Cardiac fibroblast (primary cell): ENCODE data around the gene KCNB1.
A peak's percentile ranks its signal among the peaks of the same experiment; 100 is the strongest.

Experiments
- DNase-seq, 2 donors: peaks; one replicate each; pipeline versions ENCODE4 v3.0.0 to v3.0.0-alpha.2; 2010; ENCODE audit warnings: low read depth in 2 of 2
- H3K4me3 ChIP-seq, 2 donors: replicated peaks in 1 of 2; 1 replicate in 1 of 2; 2 replicates in 1 of 2; pipeline ENCODE4 v1.5.1; 2011; ENCODE audit warnings: low read depth in 2 of 2, low read length in 2 of 2, mild to moderate bottlenecking in 2 of 2, moderate library complexity in 1 of 2
- TF ChIP-seq, protein P1 (sequence below): IDR thresholded peaks from one replicate; pipeline ENCODE4 v1.5.1; 2011; ENCODE audit warnings: low read depth, mild to moderate bottlenecking, low read length, inconsistent platforms

The KCNB1 gene

GRCh38 chr20:49437057-49437456 is 45.4 kb downstream of the KCNB1 start:
- no peak overlapping the region for H3K4me3 ChIP-seq
- no peak for DNase-seq
- TF ChIP-seq, protein P1, sequence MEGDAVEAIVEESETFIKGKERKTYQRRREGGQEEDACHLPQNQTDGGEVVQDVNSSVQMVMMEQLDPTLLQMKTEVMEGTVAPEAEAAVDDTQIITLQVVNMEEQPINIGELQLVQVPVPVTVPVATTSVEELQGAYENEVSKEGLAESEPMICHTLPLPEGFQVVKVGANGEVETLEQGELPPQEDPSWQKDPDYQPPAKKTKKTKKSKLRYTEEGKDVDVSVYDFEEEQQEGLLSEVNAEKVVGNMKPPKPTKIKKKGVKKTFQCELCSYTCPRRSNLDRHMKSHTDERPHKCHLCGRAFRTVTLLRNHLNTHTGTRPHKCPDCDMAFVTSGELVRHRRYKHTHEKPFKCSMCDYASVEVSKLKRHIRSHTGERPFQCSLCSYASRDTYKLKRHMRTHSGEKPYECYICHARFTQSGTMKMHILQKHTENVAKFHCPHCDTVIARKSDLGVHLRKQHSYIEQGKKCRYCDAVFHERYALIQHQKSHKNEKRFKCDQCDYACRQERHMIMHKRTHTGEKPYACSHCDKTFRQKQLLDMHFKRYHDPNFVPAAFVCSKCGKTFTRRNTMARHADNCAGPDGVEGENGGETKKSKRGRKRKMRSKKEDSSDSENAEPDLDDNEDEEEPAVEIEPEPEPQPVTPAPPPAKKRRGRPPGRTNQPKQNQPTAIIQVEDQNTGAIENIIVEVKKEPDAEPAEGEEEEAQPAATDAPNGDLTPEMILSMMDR = no peak

DNA sequence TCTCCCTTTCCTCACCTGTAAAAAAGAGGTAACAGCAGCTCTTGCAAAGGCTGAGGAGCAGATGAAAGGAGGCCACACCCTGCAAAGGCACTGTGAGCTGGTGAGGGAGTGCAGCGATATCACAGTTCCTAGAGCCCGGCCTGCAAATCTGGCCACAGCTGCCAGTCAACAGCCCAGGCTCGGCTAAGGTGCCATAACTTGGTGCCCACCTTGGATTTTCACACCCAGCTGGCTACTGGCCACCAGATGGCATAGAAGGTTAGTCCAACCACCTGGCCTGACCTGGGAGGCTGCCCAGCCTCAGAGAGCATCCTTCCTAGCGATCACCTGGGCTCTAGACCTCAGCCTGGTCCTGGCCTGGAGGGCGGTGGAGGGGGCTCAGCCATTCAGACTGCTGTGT is 46.8 kb downstream of the KCNB1 start:
- H3K4me3 ChIP-seq = no peak overlapping the region
- no peak for DNase-seq
- TF ChIP-seq, protein P1 = no peak

GRCh38 chr20:49433333-49433732 is 49.1 kb downstream of the KCNB1 start:
- TF ChIP-seq, protein P1 = no peak
- DNase-seq = no peak
- H3K4me3 ChIP-seq = no peak overlapping the region

DNA sequence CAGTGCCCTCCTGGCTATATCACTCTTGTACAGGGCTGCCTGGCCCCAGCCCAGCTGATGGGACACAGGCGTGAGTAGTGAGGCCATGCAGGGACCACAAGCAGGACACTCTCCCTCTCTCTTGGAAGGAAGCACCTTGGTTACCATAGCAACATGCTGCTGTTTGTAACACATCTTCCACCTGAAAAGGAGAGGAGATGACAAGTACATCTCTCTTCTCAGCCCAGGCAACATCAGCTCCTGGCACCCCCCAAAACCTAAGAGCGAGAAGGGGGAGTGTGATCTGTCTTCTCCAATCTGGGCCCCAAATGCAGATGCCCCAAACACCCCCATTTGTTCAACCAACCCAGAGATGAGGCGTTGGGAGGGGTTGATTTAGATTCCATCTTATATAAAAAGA is 49.9 kb downstream of the KCNB1 start:
- TF ChIP-seq, protein P1 = no peak
- H3K4me3 ChIP-seq = no peak overlapping the region
- no peak for DNase-seq

GRCh38 chr20:49431329-49431728 is 51.1 kb downstream of the KCNB1 start:
- peak in 1 of 2 donors; percentile 63 for DNase-seq
- TF ChIP-seq, protein P1 = no peak
- no peak overlapping the region for H3K4me3 ChIP-seq

- no peak for DNase-seq
- TF ChIP-seq, protein P1 = no peak
- H3K4me3 ChIP-seq = no peak overlapping the region
Measured at GRCh38 chr20:49430320-49430719, 52.1 kb downstream of the KCNB1 start.

GRCh38 chr20:49427751-49428518 is 54.5 kb downstream of the KCNB1 start:
- TF ChIP-seq, protein P1 = no peak
- DNase-seq = no peak
- H3K4me3 ChIP-seq = no peak overlapping the region
